NCI-H128 (cell line): Measurements from ENCODE around the gene NPTX1.

ENCODE experiments used
- DNase-seq: peaks from one replicate; lab custom pipeline; 2025; ENCODE audit not compliant: unreplicated experiment; lab: John Stamatoyannopoulos, UW

The NPTX1 gene

DNA sequence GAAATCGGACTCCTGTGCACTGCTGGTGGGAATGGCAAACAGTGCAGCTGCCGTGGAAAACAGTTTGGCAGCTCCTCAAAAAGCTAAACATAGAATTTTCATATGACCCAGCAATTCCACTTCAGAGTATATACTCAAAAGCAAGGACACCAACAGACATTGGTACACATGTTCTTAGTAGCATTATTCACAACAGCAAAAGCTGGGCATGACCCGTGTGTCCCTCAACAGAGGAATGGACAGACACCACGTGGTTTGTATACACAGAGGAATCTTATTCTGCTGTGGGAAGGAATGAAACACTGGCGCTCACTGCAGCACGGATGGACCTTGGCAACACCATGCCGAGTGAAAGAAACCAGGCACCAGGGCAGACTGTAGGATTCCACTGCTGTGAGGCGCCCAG is 16.0 kb downstream of the NPTX1 start:
- DNase-seq = no peak

DNA sequence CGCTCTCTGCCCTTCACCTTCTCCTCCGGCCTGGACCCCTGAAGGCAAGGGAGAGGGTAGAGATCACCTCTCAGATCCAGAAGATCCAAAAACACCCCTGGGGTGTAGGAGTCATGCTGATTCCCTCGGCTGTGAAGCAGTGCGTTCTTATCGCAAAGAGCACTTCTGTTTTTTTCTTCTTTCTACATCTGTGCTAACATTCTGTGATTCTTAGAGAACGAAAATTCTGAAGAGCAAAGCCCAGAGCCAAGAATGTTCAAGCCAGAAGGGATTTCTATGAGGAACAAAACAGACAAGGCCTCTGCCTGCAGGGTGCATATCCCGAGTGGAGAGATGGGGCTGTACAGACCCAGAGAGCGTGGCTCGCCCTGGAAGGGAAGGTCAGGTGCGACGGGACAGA is 17.2 kb downstream of the NPTX1 start:
- DNase-seq = no peak

DNA sequence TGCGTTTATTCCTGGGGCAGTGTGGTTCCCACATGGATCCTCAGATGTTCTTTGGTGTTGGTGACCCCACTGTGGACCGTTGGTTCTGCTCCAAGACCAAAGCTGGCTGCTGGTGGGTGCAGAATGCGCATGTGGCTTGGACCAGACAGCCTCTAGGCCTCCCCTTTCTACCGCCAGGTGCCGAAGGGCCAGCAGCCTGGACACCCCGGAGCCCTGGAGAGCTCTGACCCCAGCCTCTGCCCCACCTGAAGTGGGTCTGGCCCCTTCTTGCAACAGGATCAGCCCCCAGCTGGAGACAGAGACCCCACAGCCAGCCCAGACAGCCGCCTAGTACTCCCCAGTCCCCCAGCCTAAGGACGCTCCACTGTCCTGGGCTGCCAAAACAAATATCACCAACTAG is 18.4 kb downstream of the NPTX1 start:
- DNase-seq = no peak

GRCh38 chr17:80457236-80457856 is 19.1 kb downstream of the NPTX1 start:
- DNase-seq = no peak

- DNase-seq = no peak
Observed at GRCh38 chr17:80456465-80457235, 19.8 kb downstream of the NPTX1 start.

DNA sequence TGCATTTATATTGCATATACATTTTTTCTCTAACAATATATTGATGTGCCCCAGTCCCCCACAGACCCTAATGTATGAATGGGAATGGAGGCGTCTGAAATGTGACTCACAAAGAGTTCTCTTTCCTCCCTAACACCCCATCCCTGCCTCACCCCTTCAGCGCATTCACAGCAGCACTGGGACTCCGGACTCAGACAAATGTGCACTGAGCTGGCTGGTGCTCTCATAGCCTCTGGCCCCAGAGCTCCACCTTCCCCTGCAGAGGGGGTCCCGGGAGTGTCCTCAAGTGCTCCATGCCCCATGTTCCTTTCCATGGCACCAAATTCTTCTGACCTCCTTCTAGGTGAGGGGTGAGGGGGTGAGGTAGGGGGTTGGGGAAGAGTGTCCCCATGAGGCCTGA is 20.6 kb downstream of the NPTX1 start:
- no peak for DNase-seq

- no peak for DNase-seq
Observed at GRCh38 chr17:80455336-80455710, 21.1 kb downstream of the NPTX1 start.

GRCh38 chr17:80454557-80455335 is 21.7 kb downstream of the NPTX1 start:
- peak; percentile 88 for DNase-seq

- DNase-seq = no peak
Observed at GRCh38 chr17:80453998-80454556, 22.3 kb downstream of the NPTX1 start.

DNA sequence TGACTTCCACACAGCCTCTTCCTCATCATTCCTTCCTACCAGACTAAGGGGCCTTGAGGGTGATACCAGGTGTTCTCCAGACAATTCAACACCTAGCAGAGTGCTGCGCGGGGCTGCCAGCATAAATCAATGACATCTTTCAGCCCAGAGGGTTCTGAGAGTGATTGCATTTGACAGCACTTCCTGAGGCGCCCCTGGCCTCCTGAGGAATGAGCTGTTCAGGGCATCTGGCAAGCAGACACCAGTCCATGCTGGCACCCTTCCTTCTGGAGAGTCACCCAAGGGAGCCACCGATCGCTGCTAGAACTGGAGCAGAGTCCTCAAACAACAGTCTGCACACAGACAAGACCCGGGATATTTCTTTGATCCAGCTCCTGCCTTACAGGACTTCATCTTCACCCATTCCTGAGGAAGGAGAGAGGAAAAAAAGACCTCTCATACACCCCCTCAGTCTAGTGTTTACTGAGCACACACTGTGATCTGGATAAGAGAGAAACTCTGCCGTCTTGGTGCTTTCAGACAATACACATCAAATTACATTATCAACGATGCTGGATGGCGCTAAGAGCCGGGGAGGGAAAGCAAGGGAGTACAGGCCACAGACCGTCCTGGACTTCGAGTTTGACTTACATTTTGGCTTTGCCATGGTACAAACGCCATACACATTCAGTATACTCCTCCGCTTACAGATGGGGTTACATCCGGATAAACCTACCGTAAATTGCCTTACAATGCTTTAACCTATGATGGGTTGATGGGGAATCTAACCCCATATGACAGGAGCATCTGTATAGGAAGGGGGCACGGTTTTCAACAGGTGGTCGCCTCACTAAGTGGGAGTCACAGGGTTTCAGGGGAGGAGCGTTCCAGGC is 23.0 kb downstream of the NPTX1 start:
- DNase-seq = no peak

DNA sequence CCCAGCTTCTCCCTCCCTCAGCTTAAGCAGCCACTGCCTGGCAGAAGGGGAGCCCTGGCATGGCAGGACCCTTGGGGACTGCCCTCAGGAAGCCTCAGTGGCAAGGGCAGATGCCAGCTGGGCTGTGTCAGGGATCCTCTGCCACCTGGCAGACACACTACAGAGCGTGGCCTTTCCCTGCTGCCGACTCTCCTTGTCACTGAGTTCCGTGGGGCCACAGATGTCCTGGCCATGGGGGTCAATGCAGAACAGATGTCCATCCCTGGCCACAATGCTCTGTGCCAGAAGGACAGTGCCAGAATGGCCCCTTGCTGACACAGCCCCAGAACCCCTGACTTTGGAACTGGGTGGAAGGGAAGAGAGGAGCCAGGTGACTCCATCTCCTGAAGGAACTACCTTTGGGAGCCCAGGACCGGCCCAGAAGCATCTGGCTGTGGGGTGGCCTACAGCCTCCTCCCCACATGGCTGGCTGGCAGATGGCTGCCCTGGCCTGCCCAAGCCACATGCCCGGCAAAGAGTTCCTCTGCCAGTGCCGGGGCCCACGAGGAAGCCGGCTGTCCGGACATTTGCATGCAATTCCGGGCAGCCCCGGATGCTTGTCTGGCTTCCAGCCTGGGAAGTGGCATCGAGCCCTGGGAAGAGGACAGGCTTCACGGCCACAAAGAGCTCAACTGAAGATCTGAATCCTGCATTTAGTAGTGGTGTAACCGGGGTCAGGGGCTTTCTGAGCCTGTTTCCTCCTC is 24.1 kb downstream of the NPTX1 start:
- no peak for DNase-seq

DNA sequence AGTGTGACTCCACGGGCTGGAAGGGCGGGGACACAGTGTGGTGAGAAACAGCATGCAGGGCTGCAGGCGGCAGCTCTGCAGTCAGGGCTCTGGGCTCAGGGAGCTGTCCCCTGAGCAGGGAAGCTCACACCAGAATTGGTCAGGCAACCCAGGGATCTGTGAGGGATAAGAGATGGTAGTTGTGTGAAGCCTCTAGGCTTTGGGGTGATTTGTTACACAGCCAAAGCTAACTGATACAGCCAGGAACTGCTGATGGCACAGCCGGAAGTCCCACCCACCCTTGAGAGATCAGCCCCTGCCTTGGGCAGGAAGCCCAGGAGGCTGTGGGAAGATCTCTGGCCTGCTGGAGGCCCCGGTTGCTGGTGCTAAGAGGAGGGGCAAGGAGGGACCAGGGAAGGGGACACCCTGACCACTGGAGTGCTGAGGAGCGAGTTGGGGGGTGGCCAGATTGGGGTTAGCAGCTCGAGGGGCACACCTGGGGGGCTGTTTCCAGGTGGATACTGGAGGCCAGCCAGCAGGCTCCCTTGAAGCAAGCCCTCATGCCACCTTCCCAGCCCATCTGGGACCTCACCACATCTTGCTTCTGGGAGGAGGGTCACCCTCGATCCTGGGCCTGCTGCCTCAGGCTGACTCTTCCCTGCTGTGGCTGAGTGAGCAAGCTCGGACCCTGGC is 25.2 kb downstream of the NPTX1 start:
- DNase-seq = no peak

DNA sequence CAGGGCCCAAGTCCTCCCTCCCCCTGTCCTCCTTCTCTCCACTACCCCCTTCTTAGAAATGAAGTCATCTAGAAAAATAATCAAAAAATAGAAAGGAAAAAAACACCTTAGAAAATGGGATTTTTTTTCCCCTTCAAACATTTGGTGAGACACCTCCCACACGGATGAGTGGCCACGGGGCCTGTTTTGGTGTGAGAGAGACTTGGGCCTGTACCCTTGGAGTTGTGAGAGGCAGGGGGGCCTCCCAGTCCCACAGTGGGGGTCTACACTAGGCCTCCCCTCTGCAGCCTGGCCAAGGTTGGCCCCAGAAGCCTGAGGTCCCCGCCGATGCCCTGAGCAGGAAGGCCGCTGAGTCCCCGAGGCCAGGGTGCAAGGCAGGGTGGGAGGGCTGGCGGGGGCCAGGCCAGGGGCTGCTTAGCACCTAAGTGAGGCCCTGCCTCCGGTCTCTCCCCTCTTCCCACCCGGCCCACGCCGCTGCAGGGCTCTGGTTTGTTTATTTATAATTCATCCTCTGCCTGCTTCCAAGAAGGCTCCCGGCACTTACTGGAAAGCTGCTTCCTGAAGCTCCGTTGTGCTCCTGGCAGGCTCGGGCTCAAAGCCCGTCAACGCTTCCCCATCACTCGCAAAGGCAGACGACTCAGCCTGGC is 26.4 kb downstream of the NPTX1 start:
- no peak for DNase-seq

- no peak for DNase-seq
Observed at GRCh38 chr17:80449194-80449929, 27.0 kb downstream of the NPTX1 start.

DNA sequence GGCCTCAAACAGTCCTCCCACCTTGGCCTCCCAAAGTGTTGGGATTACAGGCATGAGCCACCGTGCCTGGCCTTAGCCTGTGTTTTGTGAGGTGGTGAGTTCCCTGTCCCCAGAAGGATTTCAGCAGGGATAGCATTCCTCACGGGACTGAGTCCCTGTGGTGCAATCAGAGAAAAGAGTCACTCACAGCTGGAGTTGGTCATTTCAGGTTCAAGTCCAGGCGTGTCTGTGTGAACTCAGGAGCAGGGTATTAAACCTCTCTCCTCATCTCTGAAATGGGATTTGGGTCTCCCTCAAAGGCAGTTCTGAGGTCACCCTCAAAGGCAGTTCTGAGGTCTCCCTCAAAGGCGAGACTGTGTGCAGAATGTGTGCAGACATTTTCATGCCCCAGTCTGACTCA is 28.6 kb downstream of the NPTX1 start:
- DNase-seq = no peak

GRCh38 chr17:80446645-80447405 is 29.6 kb downstream of the NPTX1 start:
- no peak for DNase-seq

DNA sequence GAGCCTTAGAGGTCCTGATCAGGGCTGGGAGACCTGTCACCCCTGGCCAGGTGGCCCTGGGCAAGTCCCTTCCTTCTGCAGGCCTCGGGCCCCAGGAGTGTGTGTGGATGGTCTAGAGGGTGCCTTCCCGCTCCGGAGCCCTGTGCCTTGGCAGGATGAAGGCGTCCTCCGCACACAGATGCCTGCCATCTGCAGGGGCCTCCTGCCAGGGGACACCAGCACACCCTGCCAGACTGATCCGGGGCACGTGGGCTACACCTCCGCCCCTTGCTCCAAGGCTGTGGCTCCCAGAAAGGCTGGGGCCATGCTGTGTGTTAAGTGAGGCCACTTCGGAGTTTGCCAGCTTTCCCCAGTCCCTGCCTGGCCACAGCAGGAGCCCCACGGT is 30.7 kb downstream of the NPTX1 start:
- DNase-seq = no peak
